ENCODE results near the gene ZNF688. TPM values are rescaled to one million over a fixed set of nuclear protein-coding genes. Genes with fewer than 3 reads are reported as not detected.

Gene ZNF688
- total RNA-seq, 4 donors from 2014 or later, result 9.9 to 33.0 (median 20.0) TPM

DNA sequence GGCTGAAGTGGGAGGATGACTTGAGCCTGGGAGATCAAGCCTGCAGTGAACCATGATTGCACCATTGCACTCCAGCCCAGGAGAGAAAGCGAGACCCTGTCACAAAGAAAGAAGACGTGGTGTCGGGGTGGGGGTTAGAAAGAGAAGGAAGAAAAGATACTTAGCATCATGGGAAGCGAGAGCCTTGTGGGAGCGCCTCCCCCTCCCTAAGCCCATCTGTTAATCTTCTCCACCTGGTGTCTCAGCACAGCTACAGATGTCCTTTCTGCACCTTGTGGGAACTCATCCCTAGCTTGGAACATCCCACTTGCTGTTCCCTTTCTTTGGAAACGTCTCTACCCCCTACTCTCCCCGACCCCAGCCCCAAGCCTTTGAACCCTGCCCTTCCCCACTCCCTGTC lies 6.0 kb downstream of the ZNF688 start:
- H3K36me3 ChIP-seq, result no peaks in the 10 kb centered on the region
- no peak overlapping the region for H3K27ac ChIP-seq
- H3K4me3 ChIP-seq, result no peak overlapping the region
- no peak for DNase-seq (ENCODE audit: low spot score in 2 of 2)
- no peaks in the 10 kb centered on the region for H3K9me3 ChIP-seq
- peaks cover 33% of the 10 kb centered on the region for H3K4me1 ChIP-seq
- H3K27me3 ChIP-seq, result no peaks in the 10 kb centered on the region
- TF ChIP-seq, protein P1, sequence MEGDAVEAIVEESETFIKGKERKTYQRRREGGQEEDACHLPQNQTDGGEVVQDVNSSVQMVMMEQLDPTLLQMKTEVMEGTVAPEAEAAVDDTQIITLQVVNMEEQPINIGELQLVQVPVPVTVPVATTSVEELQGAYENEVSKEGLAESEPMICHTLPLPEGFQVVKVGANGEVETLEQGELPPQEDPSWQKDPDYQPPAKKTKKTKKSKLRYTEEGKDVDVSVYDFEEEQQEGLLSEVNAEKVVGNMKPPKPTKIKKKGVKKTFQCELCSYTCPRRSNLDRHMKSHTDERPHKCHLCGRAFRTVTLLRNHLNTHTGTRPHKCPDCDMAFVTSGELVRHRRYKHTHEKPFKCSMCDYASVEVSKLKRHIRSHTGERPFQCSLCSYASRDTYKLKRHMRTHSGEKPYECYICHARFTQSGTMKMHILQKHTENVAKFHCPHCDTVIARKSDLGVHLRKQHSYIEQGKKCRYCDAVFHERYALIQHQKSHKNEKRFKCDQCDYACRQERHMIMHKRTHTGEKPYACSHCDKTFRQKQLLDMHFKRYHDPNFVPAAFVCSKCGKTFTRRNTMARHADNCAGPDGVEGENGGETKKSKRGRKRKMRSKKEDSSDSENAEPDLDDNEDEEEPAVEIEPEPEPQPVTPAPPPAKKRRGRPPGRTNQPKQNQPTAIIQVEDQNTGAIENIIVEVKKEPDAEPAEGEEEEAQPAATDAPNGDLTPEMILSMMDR (IDR thresholded peaks at IDR 0.05), result no peak
- TF ChIP-seq POLR2A (IDR thresholded peaks at IDR 0.05) (no peak), POLR2AphosphoS5 (IDR thresholded peaks at IDR 0.05) (no peak), EP300 (IDR thresholded peaks at IDR 0.05) (no peak)
- 76% methylated on average over 7 of the region's 7 CpGs for WGBS

DNA sequence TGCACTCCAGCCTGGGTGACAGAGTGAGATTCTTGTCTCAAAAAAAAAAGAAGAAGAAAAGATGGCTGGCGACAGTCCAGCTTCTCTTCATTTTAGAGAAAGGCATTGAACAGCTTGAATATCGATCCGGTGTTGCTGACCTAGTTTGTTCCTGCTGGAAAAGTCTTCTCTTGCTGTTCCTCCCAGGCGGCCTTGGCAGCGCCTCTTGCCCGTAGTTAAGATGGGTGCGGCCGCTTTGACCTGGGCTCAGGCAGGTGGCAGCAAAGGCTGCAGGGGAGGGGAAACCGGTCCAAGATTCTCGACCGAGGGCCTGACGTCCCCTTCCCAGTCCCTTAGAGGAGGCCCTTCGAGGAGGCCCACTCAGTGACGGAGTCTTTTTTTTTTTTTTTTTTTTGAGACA lies 9.5 kb downstream of the ZNF688 start:
- Histone ChIP-seq H3K27me3 (no peaks in the 10 kb centered on the region), H3K36me3 (no peaks in the 10 kb centered on the region), H3K4me1 (peaks cover 29% of the 10 kb centered on the region), H3K9me3 (no peaks in the 10 kb centered on the region), H3K27ac (peak overlapping the region; percentile 38), H3K4me3 (peak overlapping the region; percentile 54)
- WGBS, result 75% methylated on average over 14 of the region's 14 CpGs
- TF ChIP-seq POLR2AphosphoS5 (IDR thresholded peaks at IDR 0.05) (no peak), EP300 (IDR thresholded peaks at IDR 0.05) (no peak), POLR2A (IDR thresholded peaks at IDR 0.05) (no peak)
- TF ChIP-seq, protein P1 (IDR thresholded peaks at IDR 0.05), result no peak
- DNase-seq (ENCODE audit: low spot score in 2 of 2), result no peak

DNA sequence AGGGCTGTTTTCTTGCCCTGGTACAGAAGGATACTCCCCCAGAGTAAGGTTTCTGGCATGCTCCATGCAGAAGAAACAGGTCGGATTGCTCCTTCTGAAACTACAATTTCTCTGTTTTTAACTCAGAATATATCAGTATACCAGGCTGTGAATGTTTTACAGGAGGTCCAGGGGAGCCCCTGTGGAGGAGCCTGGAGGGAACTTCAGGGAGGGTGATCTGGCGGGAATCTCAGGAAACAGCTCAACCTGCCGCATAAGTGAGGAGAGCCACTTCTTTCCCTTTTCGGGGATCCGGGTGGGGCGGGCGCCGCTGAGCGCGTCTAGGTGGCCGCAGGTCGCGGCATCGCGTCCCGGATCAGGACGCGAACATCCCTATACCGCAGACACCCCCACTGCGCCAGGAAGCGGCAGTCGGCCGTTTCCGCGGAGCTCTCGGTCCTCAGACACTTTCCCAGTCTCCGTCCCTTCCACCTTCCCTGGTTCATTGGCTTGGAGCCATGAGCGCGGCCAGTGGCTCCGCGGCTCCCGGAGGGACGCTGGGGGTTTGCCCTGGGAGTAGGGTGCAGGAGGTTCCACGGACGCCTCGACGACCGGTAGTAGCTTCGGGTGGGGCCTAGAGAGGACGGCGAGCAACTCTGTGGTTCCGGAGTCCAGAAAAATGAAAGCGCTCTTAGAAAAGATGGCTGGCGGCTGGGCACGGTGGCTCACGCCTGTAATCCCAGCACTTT lies 10.3 kb downstream of the ZNF688 start:
- peak overlapping the region; percentile 54 for H3K4me3 ChIP-seq
- no peak for TF ChIP-seq POLR2A (IDR thresholded peaks at IDR 0.05)
- TF ChIP-seq, protein P1 (IDR thresholded peaks at IDR 0.05), result no peak
- H3K9me3 ChIP-seq, result no peaks in the 10 kb centered on the region
- DNase-seq (ENCODE audit: low spot score in 2 of 2), result no peak
- peaks cover 36% of the 10 kb centered on the region for H3K4me1 ChIP-seq
- peaks cover 2% of the 10 kb centered on the region for H3K36me3 ChIP-seq
- no peaks in the 10 kb centered on the region for H3K27me3 ChIP-seq
- peak overlapping the region; percentile 38 for H3K27ac ChIP-seq
- 25% methylated on average over 42 of the region's 46 CpGs for WGBS

DNA sequence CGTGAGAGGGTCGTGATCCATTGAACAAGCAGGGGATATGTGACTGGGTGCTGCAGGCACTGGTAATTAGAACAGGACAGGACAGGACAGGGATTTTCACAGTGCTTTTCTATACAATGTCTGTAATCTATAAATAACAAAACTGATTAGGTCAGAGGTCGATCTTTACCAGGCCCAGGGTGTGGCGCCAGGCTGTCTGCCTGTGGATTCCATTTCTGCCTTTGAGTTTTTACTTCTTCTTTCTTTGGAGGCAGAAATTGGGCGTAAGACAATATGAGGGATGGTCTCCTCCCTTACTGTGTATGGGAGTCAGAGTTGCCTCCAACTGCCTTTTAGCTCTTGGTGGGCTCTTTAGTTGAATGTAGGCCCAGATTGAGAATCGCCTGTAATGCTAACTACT lies 11.8 kb downstream of the ZNF688 start:
- peaks cover 38% of the 10 kb centered on the region for H3K4me1 ChIP-seq
- no peak for TF ChIP-seq POLR2A (IDR thresholded peaks at IDR 0.05)
- no peak for TF ChIP-seq EP300 (IDR thresholded peaks at IDR 0.05)
- no peak for TF ChIP-seq POLR2AphosphoS5 (IDR thresholded peaks at IDR 0.05)
- TF ChIP-seq, protein P1 (IDR thresholded peaks at IDR 0.05), result no peak
- no peak for DNase-seq (ENCODE audit: low spot score in 2 of 2)
- peaks cover 18% of the 10 kb centered on the region for H3K36me3 ChIP-seq
- H3K27ac ChIP-seq, result no peak overlapping the region
- WGBS, result 94% methylated on average over 6 of the region's 6 CpGs
- H3K4me3 ChIP-seq, result no peak overlapping the region
- no peaks in the 10 kb centered on the region for H3K27me3 ChIP-seq
- no peaks in the 10 kb centered on the region for H3K9me3 ChIP-seq

DNA sequence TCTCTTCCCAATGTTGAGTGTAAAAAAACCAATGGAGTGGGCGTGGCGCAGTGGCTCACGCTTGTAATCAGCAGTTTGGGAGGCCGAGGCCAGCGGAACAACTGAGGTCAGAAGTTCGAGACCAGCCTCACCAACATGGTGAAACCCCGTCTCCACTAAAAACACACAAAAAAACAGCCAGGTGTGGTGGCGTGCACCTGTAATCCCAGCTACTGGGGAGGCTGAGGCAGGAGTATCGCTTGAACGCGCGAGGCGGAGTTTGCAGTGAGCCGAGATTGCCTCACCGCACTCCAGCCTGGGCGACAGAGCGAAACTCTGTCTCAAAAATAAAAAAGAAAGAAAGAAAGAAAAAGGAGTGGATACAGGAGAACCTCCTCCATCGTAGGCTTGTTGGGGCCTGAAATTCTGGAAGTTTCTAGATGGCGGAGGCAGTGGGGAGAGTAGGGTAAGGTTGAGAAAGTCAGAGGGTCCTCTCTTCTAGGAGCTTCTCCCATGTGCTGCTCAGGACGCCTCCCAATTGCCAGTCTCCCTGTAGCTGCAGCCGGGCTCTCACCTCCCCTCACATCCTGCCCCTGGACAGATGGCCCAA lies 12.6 kb downstream of the ZNF688 start:
- TF ChIP-seq POLR2A (IDR thresholded peaks at IDR 0.05), result no peak
- TF ChIP-seq POLR2AphosphoS5 (IDR thresholded peaks at IDR 0.05), result no peak
- no peak for TF ChIP-seq EP300 (IDR thresholded peaks at IDR 0.05)
- TF ChIP-seq, protein P1 (IDR thresholded peaks at IDR 0.05), result no peak

More for the DNA sequence above, 12.6 kb downstream of the ZNF688 start:
- peaks cover 24% of the 10 kb centered on the region for H3K36me3 ChIP-seq
- H3K27ac ChIP-seq, result peak overlapping the region; percentile 93
- H3K4me1 ChIP-seq, result peaks cover 38% of the 10 kb centered on the region
- peak overlapping the region; percentile 96 for H3K4me3 ChIP-seq
- WGBS, result 78% methylated on average over 21 of the region's 21 CpGs
- no peaks in the 10 kb centered on the region for H3K9me3 ChIP-seq
- no peak for DNase-seq (ENCODE audit: low spot score in 2 of 2)
- H3K27me3 ChIP-seq, result no peaks in the 10 kb centered on the region

Measured in suprapubic skin (tissue), 4 donors.